Dedifferentiated amniotic fluid mesenchymal stem cell (primary cell): ENCODE results near the gene MFRP.

Source experiments
- DNase-seq: peaks from one replicate; pipeline ENCODE4 v3.0.0-alpha.2; 2016; ENCODE audit errors: extremely low spot score

Gene MFRP

GRCh38 chr11:119338965-119339588 is 7.4 kb downstream of the MFRP start:
- DNase-seq: no peak

- DNase-seq: peak; percentile 72
Observed at GRCh38 chr11:119338318-119338890, 8.1 kb downstream of the MFRP start.

GRCh38 chr11:119337581-119338317 is 8.8 kb downstream of the MFRP start:
- DNase-seq: no peak

GRCh38 chr11:119336744-119337469 is 9.6 kb downstream of the MFRP start:
- no peak for DNase-seq

GRCh38 chr11:119335655-119336543 is 10.6 kb downstream of the MFRP start:
- DNase-seq: no peak

GRCh38 chr11:119335091-119335654 is 11.3 kb downstream of the MFRP start:
- DNase-seq: no peak

GRCh38 chr11:119334174-119334930 is 12.2 kb downstream of the MFRP start, which contains the start of gene RNF26:
Gene RNF26 (plus strand): TSS chr11:119334527. CDS start chr11:119335123, 596 bp downstream.
- DNase-seq: peak; percentile 99

- no peak for DNase-seq
Observed at GRCh38 chr11:119332111-119332765, 14.3 kb downstream of the MFRP start.

GRCh38 chr11:119330237-119330636 is 16.3 kb downstream of the MFRP start:
- no peak for DNase-seq

- no peak for DNase-seq
Observed at GRCh38 chr11:119329320-119329719, 17.2 kb downstream of the MFRP start.

GRCh38 chr11:119324189-119324588 is 22.3 kb downstream of the MFRP start:
- DNase-seq: no peak

GRCh38 chr11:119323532-119324033 is 22.9 kb downstream of the MFRP start:
- peak; percentile 64 for DNase-seq

GRCh38 chr11:119322921-119323531 is 23.5 kb downstream of the MFRP start:
- DNase-seq: no peak

- DNase-seq: no peak
Observed at GRCh38 chr11:119322360-119322739, 24.2 kb downstream of the MFRP start.

GRCh38 chr11:119320776-119321524 is 25.6 kb downstream of the MFRP start:
- DNase-seq: no peak

GRCh38 chr11:119320240-119320775 is 26.2 kb downstream of the MFRP start:
- DNase-seq: no peak

GRCh38 chr11:119319700-119320239 is 26.7 kb downstream of the MFRP start:
- DNase-seq: no peak
